GM12891 (cell line): Measurements from ENCODE around the gene DNAH17.

Experiments
- PAX5 ChIP-seq: IDR thresholded peaks from 2 replicates; pipeline ENCODE4 v1.6.1; 2011; ENCODE audit warnings: low read length, moderate library complexity, mild to moderate bottlenecking; ENCODE audit not compliant: insufficient read depth, severe bottlenecking
- POLR2A ChIP-seq: IDR thresholded peaks from 2 replicates; pipeline ENCODE4 v1.6.1; 2011; ENCODE audit warnings: low read depth, low read length, control low read depth
- POLR2AphosphoS5 ChIP-seq: IDR thresholded peaks from 2 replicates; pipeline ENCODE4 v1.6.1; 2011; ENCODE audit warnings: low read depth, low read length, control low read depth
- POU2F2 ChIP-seq: IDR thresholded peaks from 2 replicates; pipeline ENCODE4 v1.6.1; 2011; ENCODE audit warnings: low read depth, mild to moderate bottlenecking, control low read depth, low read length, moderate library complexity
- SPI1 ChIP-seq: IDR thresholded peaks from 2 replicates; pipeline ENCODE4 v1.6.1; 2011; ENCODE audit warnings: low read depth, low read length, control low read depth
- TAF1 ChIP-seq: IDR thresholded peaks from 2 replicates; pipeline ENCODE4 v1.6.1; 2011; ENCODE audit warnings: low read depth, low read length, control low read depth

GRCh38 chr17:78374189-78374588 is 203.0 kb downstream of the DNAH17 start:
- TF ChIP-seq POLR2A (no peak), PAX5 (no peak), POLR2AphosphoS5 (no peak), TAF1 (no peak), POU2F2 (no peak), SPI1 (no peak)
